GM21423 (cell line): ENCODE results near the gene HERC6.
"Not testable (repeated sequence)": the region's sequence is repeated elsewhere in the genome, so short reads cannot be mapped to it uniquely, and the experiment has no call there.

Source experiments
- ATAC-seq: cut with Tn5 transposase; IDR thresholded peaks from one replicate; pipeline ENCODE4 v1.9.1; 2021; ENCODE audit warnings: mild to moderate bottlenecking, moderate library complexity; ENCODE audit not compliant: unreplicated experiment

Gene HERC6

DNA sequence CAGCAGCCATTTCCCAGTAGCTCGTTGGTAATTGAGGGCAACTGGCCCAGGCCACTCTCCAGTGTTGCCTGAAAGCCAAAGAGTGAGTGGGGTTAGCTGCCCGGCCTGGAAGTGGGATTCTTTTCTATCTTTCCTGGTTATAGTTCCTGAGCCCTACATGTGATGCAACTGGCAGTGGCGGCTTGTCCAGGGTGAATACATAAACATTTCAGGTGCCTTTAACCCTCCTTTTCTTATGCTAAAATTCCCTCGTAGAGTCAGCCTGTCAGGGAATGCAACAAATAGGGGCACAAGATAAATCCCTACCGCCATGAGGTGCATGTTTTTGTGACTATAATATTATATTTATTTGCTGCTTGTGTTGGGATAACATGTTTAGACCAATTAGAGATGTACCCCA lies 64.8 kb downstream of the HERC6 start:
- no peak for ATAC-seq

GRCh38 chr4:88445252-88445651 lies 66.6 kb downstream of the HERC6 start:
- no peak for ATAC-seq

- no peak for ATAC-seq
These were observed 67.5 kb downstream of the HERC6 start for GRCh38 chr4:88446124-88446523.

- no peak for ATAC-seq
These were observed 68.9 kb downstream of the HERC6 start for GRCh38 chr4:88447371-88448095.

GRCh38 chr4:88448211-88448765 lies 69.6 kb downstream of the HERC6 start:
- not testable (repeated sequence) for ATAC-seq

DNA sequence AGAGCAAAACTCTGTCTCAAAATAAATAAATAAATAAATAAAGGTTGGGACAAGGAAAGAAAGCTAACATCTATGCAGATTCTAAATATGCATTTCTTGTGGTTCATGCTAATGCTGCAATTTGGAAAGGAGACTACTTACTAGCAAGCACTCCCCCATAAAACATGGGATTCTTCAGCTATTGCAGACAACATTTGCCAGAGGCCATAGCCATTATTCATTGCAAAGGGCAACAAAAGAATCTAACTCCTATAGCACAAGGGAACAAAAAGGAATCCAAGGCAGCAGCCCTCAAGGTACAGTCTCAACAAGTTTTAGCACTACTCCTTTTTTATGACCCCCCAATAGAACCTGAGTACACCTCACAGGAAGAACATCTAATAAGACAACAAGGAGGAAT lies 70.2 kb downstream of the HERC6 start:
- no peak for ATAC-seq

GRCh38 chr4:88449290-88449689 lies 70.6 kb downstream of the HERC6 start:
- no peak for ATAC-seq

DNA sequence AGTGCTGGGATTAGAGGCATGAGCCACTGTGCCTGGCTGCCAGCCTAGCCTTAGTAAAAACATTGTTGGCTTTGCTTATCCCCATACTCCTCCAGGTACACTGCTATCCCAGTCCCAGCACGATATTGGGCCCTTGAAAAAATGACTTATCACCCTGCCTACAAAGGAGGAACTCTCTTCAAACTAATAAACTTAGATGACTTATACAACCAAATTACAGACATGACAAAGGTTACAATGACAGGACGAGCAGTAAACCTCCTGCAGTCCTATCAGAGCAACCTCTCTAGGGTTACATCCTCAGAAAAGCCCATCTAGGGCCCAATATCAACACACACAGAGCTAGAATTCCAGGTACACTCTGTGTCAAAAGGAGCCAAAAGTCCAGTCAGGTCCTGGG lies 72.6 kb downstream of the HERC6 start:
- no peak for ATAC-seq

GRCh38 chr4:88452912-88453311 lies 74.3 kb downstream of the HERC6 start:
- no peak for ATAC-seq

DNA sequence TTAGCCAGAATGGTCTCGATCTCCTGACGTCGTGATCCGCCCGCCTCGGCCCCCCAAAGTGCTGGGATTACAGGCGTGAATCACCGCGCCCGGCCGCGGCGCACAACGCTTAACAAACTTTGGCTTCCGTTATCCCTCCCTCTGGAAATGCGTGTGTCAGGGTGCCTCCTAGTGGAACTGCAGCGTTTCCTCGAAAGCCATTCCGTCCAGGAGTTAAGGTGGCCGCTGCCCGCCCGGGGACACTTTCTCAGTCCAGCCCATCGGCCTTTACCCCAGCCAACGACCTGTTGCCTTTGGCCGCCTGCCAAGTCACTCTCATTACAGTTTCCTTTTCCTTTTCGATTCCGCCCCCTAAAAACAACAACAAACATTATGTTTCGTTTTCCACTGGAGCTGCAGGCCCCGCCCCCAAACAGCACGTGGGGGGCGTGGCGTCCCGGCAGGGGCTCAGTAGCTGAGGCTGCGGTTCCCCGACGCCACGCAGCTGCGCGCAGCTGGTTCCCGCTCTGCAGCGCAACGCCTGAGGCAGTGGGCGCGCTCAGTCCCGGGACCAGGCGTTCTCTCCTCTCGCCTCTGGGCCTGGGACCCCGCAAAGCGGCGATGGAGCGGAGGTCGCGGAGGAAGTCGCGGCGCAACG lies 78.1 kb downstream of the HERC6 start, which contains the start of gene HERC5:
Gene HERC5 (plus strand): TSS at position 450 of the 637 bp plus-strand sequence. CDS start 151 bp downstream, at position 601.
- ATAC-seq: peak; percentile 91

DNA sequence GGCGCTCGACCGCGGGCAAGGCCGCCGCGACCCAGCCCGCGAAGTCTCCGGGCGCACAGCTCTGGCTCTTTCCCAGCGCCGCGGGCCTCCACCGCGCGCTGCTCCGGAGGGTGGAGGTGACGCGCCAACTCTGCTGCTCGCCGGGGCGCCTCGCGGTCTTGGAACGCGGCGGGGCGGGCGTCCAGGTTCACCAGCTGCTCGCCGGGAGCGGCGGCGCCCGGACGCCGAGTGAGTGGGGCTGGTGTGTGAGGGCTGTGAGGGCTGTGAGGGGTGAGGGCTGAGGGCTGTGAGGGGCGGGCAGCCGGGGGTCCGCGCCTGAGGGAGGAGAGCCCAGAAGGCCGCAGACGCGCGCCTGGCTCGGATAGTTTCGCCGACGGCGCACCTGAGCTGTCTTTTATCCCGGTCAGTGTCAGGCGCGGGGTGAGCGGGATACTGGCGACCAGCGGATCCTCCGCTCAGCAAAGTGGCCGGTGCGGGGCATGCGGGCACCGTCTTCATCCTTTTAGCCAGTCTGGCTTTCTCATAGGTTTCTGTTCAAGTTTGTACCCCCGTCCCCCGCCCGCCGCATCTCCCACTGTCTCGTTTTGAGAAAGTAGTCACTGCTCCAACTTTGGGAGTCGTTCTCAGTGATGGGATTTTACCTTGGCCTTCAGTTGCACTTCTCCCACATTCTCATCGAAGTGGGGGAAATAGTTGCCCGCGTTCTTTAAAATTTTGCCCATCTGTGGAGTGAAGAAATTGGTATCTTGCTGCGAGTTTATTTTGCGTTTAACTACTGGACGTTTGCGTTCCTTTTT lies 78.9 kb downstream of the HERC6 start:
- ATAC-seq: peak; percentile 34

GRCh38 chr4:88458104-88458740 lies 79.6 kb downstream of the HERC6 start:
- ATAC-seq: no peak

DNA sequence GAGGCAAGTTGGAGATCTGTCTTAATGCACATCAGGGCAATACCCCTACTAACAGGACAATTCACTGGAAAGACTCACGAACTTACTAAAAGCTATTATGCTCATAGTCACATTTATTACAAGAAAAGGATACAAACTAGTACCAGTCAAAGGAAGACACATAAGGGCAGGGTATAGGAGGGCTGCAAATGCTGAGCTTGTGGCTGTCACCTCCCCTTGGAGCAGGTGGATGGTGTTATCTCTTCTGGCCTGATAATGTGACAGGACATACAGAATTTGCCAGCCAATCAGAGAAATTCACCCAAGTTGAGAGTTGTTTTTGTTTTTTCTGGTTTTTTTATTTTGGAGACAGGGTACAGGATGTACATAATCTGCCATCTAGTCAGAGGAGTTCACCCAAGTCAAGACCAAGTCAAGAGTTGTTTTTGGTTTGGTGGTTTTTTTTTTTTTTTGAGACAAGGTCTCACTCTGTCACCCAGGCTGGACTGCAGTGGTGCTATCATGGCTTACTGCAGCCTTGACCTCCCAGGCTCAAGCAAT lies 87.1 kb downstream of the HERC6 start:
- no peak for ATAC-seq

DNA sequence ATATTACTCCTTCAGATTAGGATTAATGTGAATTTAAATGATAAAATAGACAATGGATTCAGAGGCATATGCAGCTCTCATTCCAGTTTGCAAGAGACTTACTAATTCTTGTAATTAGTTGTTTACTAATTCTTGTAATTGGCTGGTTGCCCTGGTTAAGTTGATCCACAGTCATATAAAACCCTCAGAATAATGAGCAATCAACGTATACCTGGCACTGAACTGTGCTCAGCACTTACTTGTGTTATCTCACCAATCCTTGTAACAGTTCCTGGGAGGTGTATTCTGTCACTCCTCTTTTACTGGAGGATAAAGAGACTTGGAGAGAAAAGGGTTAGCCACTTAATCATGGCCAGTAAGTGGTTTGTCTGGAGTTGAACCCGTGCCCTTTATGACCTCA lies 88.7 kb downstream of the HERC6 start:
- no peak for ATAC-seq

GRCh38 chr4:88477229-88477860 lies 98.7 kb downstream of the HERC6 start:
- ATAC-seq: no peak

- no peak for ATAC-seq
These were observed 99.6 kb downstream of the HERC6 start for GRCh38 chr4:88478247-88478646.

GRCh38 chr4:88481537-88481936 lies 102.9 kb downstream of the HERC6 start:
- ATAC-seq: no peak

GRCh38 chr4:88489100-88489761 lies 110.6 kb downstream of the HERC6 start:
- ATAC-seq: no peak
